Caco-2 (cell line): ENCODE results near the gene BLZF1. TPM values are rescaled to one million over a fixed set of nuclear protein-coding genes. Genes with fewer than 3 reads are reported as not detected.
"Not testable (repeated sequence)": the region's sequence is repeated elsewhere in the genome, so short reads cannot be mapped to it uniquely, and the experiment has no call there.

Experiments
- BruUV-seq: library from RNA; stranded (reverse); fragments of 400-500 nt; replicated peaks from 2 replicates; lab custom pipeline; 2021; lab: Mats Ljungman, UMichigan
- CTCF ChIA-PET: fragments of 300-600 bp; sonication (Branson Sonifier 250); formaldehyde crosslinking; loops from one replicate; lab custom pipeline; 2022; ENCODE audit warnings: antibody characterized with exemption; lab: Charles Lee
- POLR2A ChIA-PET: fragments of 300-600 bp; sonication (Branson Sonifier 250); formaldehyde crosslinking; loops from one replicate; lab custom pipeline; 2022; ENCODE audit warnings: antibody characterized with exemption; lab: Charles Lee
- DNase-seq, 2 experiments: peaks; one replicate each; pipeline versions ENCODE4 v3.0.0 to v3.0.0-alpha.2; 2020 to 2022
- H3K27me3 ChIP-seq: replicated peaks from 2 replicates; pipeline ENCODE4 v1.6.0; 2011; ENCODE audit warnings: low read length; ENCODE audit not compliant: control insufficient read depth, insufficient read depth
- H3K36me3 ChIP-seq: 2 replicates; pipeline ENCODE4 v1.5.1; 2011; ENCODE audit warnings: low read length; ENCODE audit not compliant: control insufficient read depth, insufficient read depth
- H3K4me1 ChIP-seq: fragments of 250-450 bp; sonication (Bioruptor Pico); 2 replicates; pipeline ENCODE4 v1.5.1; 2020; ENCODE audit warnings: mild to moderate bottlenecking
- H3K4me3 ChIP-seq: 2 replicates; pipeline ENCODE4 v1.5.1; 2011; ENCODE audit warnings: low read depth, mild to moderate bottlenecking, control low read depth, low read length
- H3K9me3 ChIP-seq: fragments of 250-450 bp; sonication (Bioruptor Pico); 2 replicates; pipeline ENCODE4 v1.5.1; 2020; ENCODE audit warnings: mild to moderate bottlenecking, moderate library complexity
- H3K27ac Mint-ChIP-seq: one replicate; pipeline ENCODE4 v1.8.0; 2022; ENCODE audit warnings: mixed read lengths; ENCODE audit not compliant: unreplicated experiment
- H3K27me3 Mint-ChIP-seq: one replicate; pipeline ENCODE4 v1.8.0; 2022; ENCODE audit warnings: mixed read lengths; ENCODE audit not compliant: insufficient read depth, unreplicated experiment
- H3K36me3 Mint-ChIP-seq: one replicate; pipeline ENCODE4 v1.8.0; 2022; ENCODE audit warnings: mild to moderate bottlenecking, mixed read lengths; ENCODE audit not compliant: insufficient read depth, unreplicated experiment
- H3K4me1 Mint-ChIP-seq: one replicate; pipeline ENCODE4 v1.8.0; 2022; ENCODE audit warnings: low read depth, mixed read lengths; ENCODE audit not compliant: unreplicated experiment
- H3K4me3 Mint-ChIP-seq: one replicate; pipeline ENCODE4 v1.8.0; 2022; ENCODE audit warnings: mild to moderate bottlenecking, moderate library complexity, mixed read lengths; ENCODE audit not compliant: unreplicated experiment
- H3K9me3 Mint-ChIP-seq: one replicate; pipeline ENCODE4 v1.8.0; 2022; ENCODE audit warnings: mixed read lengths; ENCODE audit not compliant: unreplicated experiment
- intact Hi-C: fragments of 100-400 bp; cut with micrococcal nuclease; formaldehyde crosslinking; loops from one replicate; pipeline ENCODE4 v1.10.0; 2022; ENCODE audit not compliant: unreplicated experiment
- total RNA-seq: library from RNA; stranded (reverse); gene quantifications from 2 replicates; pipeline ENCODE4 v1.2.3, GENCODE V29; 2022
- TF ChIP-seq, protein P1 (sequence below), 2 experiments: fragments of 200-600 bp in 1 of 2; IDR thresholded peaks; 1 replicate in 1 of 2; 2 replicates in 1 of 2; pipeline versions ENCODE4 v1.5.1 to v1.8.0; 2011 to 2022; ENCODE audit warnings: antibody characterized with exemption in 1 of 2, control low read depth in 1 of 2, inconsistent platforms in 1 of 2, low read depth in 1 of 2, low read length in 1 of 2, mild to moderate bottlenecking in 1 of 2, moderate library complexity in 1 of 2; ENCODE audit not compliant: insufficient read depth in 1 of 2, severe bottlenecking in 1 of 2, unreplicated experiment in 1 of 2

BLZF1 gene
- total RNA-seq, 1 experiment from 2014 or later: 23.5 TPM

DNA sequence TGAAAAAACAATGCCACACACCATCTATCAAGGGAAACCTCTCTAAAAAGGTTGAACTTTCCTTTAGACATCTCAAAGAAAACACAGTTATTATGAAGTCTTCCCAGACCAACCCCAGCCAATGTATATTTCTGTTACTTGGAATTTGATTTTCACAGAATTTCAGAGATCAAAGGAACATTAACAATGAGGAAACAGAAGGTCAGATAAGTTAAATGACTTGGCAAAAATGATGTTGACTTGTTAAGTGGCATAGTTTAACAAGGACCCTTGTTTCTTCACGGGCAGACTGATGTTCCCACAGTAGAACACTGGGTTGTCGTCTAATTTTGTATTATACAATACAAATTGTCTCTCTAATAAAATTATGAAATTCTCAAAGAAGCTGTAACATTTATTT is 29.4 kb upstream of the BLZF1 start:
- CTCF ChIA-PET: no interaction called here
- Histone ChIP-seq H3K36me3 (no peaks in the 10 kb centered on the region), H3K9me3 (peaks cover 11% of the 10 kb centered on the region; the same call in 1 of the 2 replicates), H3K4me1 (peaks cover 18% of the 10 kb centered on the region; the same call in 1 of the 2 replicates), H3K27me3 (no peaks in the 10 kb centered on the region), H3K4me3 (no peak overlapping the region)
- peaks cover 20% of the 10 kb centered on the region for H3K9me3 Mint-ChIP-seq
- TF ChIP-seq, protein P1, sequence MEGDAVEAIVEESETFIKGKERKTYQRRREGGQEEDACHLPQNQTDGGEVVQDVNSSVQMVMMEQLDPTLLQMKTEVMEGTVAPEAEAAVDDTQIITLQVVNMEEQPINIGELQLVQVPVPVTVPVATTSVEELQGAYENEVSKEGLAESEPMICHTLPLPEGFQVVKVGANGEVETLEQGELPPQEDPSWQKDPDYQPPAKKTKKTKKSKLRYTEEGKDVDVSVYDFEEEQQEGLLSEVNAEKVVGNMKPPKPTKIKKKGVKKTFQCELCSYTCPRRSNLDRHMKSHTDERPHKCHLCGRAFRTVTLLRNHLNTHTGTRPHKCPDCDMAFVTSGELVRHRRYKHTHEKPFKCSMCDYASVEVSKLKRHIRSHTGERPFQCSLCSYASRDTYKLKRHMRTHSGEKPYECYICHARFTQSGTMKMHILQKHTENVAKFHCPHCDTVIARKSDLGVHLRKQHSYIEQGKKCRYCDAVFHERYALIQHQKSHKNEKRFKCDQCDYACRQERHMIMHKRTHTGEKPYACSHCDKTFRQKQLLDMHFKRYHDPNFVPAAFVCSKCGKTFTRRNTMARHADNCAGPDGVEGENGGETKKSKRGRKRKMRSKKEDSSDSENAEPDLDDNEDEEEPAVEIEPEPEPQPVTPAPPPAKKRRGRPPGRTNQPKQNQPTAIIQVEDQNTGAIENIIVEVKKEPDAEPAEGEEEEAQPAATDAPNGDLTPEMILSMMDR (IDR thresholded peaks at IDR 0.05; ENCODE audit: insufficient read depth in 1 of 2, low read depth in 1 of 2, low read length in 1 of 2, severe bottlenecking in 1 of 2, unreplicated experiment in 1 of 2): no peak
- H3K27me3 Mint-ChIP-seq: no peaks in the 10 kb centered on the region
- H3K36me3 Mint-ChIP-seq: peaks cover 4% of the 10 kb centered on the region
- H3K4me3 Mint-ChIP-seq: no peak overlapping the region
- POLR2A ChIA-PET: no interaction called here
- BruUV-seq: no TSS peak
- no peak overlapping the region for H3K27ac Mint-ChIP-seq
- DNase-seq: no peak
- intact Hi-C loops: no loop called here
- H3K4me1 Mint-ChIP-seq: no peaks in the 10 kb centered on the region

DNA sequence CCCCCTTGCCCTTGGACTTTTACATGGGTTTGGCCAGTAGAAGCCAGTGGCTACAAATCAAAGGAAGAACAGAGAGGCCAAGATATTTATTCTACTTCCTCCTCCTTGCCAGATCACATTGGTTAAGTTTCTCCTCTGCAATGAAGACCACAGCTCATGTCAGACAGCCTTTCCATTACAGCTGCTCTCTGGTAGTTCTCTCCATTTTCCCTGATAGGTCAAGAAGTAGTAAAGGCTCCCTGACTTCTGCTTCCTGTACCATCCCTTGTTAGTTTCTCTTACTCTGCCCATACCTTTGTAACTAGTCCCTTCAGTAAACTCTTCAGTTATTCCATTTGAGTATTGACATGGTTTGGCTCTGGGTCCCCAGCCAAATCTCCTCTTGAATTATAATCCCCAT is 28.2 kb upstream of the BLZF1 start:
- H3K36me3 ChIP-seq: no peaks in the 10 kb centered on the region
- peaks cover 20% of the 10 kb centered on the region for H3K9me3 Mint-ChIP-seq
- no peak overlapping the region for H3K27ac Mint-ChIP-seq
- no TSS peak for BruUV-seq
- no peaks in the 10 kb centered on the region for H3K27me3 Mint-ChIP-seq
- H3K27me3 ChIP-seq: no peaks in the 10 kb centered on the region
- H3K9me3 ChIP-seq: peaks cover 11% of the 10 kb centered on the region; the same call in 1 of the 2 replicates
- peaks cover under 1% of the 10 kb centered on the region for H3K4me1 Mint-ChIP-seq
- POLR2A ChIA-PET: no interaction called here
- CTCF ChIA-PET: no interaction called here
- peaks cover 4% of the 10 kb centered on the region for H3K36me3 Mint-ChIP-seq
- DNase-seq: no peak
- H3K4me1 ChIP-seq: peaks cover 23% of the 10 kb centered on the region
- TF ChIP-seq, protein P1 (IDR thresholded peaks at IDR 0.05; ENCODE audit: insufficient read depth in 1 of 2, low read depth in 1 of 2, low read length in 1 of 2, severe bottlenecking in 1 of 2, unreplicated experiment in 1 of 2): no peak
- no peak overlapping the region for H3K4me3 Mint-ChIP-seq
- intact Hi-C loops: no loop called here
- H3K4me3 ChIP-seq: no peak overlapping the region

DNA sequence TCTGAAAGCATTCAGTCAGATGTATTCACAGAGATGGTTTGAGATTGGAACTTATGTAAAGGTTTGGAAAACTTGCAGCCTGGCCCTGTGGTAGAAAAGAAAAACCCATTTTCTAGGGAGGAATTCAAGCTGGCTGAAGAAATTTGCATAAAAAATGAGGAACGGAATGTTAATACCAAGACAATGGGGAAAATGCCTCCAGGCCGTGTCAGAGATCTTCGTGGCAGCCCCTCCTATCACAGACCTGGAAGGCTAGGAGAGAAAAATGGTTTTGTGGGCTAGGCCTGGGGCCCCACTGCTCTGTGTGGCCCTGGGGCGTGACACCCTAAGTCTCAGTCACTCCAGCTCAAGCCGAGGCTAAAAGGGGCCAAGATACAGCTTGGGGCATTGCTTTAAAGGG is 27.1 kb upstream of the BLZF1 start:
- Histone ChIP-seq H3K4me3 (no peak overlapping the region), H3K4me1 (peaks cover 34% of the 10 kb centered on the region), H3K9me3 (peaks cover 11% of the 10 kb centered on the region; the same call in 1 of the 2 replicates), H3K36me3 (no peaks in the 10 kb centered on the region), H3K27me3 (no peaks in the 10 kb centered on the region)
- Mint-ChIP-seq H3K27ac (no peak overlapping the region), H3K4me1 (peaks cover 12% of the 10 kb centered on the region), H3K4me3 (no peak overlapping the region), H3K9me3 (peaks cover 10% of the 10 kb centered on the region), H3K27me3 (no peaks in the 10 kb centered on the region), H3K36me3 (peaks cover 4% of the 10 kb centered on the region)
- POLR2A ChIA-PET: no interaction called here
- no TSS peak for BruUV-seq
- CTCF ChIA-PET: no interaction called here
- TF ChIP-seq, protein P1 (IDR thresholded peaks at IDR 0.05; ENCODE audit: insufficient read depth in 1 of 2, low read depth in 1 of 2, low read length in 1 of 2, severe bottlenecking in 1 of 2, unreplicated experiment in 1 of 2): no peak
- DNase-seq: no peak
- intact Hi-C loops: no loop called here

DNA sequence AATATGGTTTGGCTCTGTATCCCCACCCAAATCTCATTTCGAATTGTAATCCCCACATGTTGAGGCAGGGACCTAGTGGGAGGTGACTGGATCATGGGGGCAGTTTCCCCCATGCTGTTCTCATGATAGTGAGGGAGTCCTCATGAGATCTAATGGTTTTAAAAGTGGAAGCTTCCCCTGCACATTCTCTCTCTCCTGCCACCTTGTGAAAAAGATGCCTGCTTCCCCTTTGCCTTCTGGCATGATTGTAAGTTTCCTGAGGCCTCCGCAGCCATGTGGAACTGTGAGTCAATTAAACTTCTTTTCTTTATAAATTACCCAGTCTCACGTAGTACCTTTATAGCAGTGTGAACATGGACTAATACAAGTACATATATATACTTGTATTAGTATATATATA is 25.9 kb upstream of the BLZF1 start:
- Histone ChIP-seq H3K4me1 (peaks cover 43% of the 10 kb centered on the region), H3K9me3 (peaks cover 11% of the 10 kb centered on the region; the same call in 1 of the 2 replicates)
- peaks cover 10% of the 10 kb centered on the region for H3K9me3 Mint-ChIP-seq
- H3K36me3 ChIP-seq, CTCF ChIA-PET, intact Hi-C loops, H3K4me3 ChIP-seq, DNase-seq, H3K4me3 Mint-ChIP-seq, H3K27me3 Mint-ChIP-seq, H3K27ac Mint-ChIP-seq, POLR2A ChIA-PET, H3K36me3 Mint-ChIP-seq, BruUV-seq, H3K27me3 ChIP-seq: not testable (repeated sequence)
- peaks cover 24% of the 10 kb centered on the region for H3K4me1 Mint-ChIP-seq
